MCF 10A (cell line): Measurements from ENCODE around the gene RTN4RL1. TPM values are rescaled to one million over a fixed set of nuclear protein-coding genes. Genes with fewer than 3 reads are reported as not detected.

Experiments
- BruUV-seq: library from RNA; stranded (reverse); fragments of 400-500 nt; replicated peaks from 2 replicates; lab custom pipeline; 2021; lab: Mats Ljungman, UMichigan
- CTCF ChIA-PET: fragments of 300-600 bp; sonication (Branson Sonifier 250); formaldehyde crosslinking; extraction: SDS; loops from one replicate; lab custom pipeline; 2021; ENCODE audit warnings: antibody characterized with exemption, inconsistent platforms; lab: Yijun Ruan, JAX
- POLR2A ChIA-PET: fragments of 300-600, 350-650 bp; sonication (Branson Sonifier 250); formaldehyde crosslinking; extraction: SDS; loops from one replicate; lab custom pipeline; 2020; ENCODE audit warnings: antibody characterized with exemption, inconsistent platforms; lab: Yijun Ruan, JAX
- DNase-seq: peaks from one replicate; pipeline ENCODE4 v3.0.0-alpha.2; 2018; ENCODE audit not compliant: unreplicated experiment
- H3K27ac Mint-ChIP-seq: one replicate; pipeline ENCODE4 v1.8.0; 2022; ENCODE audit warnings: mild to moderate bottlenecking, low read depth, mixed read lengths; ENCODE audit not compliant: unreplicated experiment
- H3K27me3 Mint-ChIP-seq: one replicate; pipeline ENCODE4 v1.8.0; 2022; ENCODE audit warnings: mixed read lengths; ENCODE audit not compliant: insufficient read depth, unreplicated experiment
- H3K36me3 Mint-ChIP-seq: one replicate; pipeline ENCODE4 v1.8.0; 2022; ENCODE audit warnings: mild to moderate bottlenecking, moderate library complexity, mixed read lengths; ENCODE audit not compliant: insufficient read depth, unreplicated experiment
- H3K4me1 Mint-ChIP-seq: one replicate; pipeline ENCODE4 v1.8.0; 2022; ENCODE audit warnings: mixed read lengths; ENCODE audit not compliant: insufficient read depth, unreplicated experiment
- H3K4me3 Mint-ChIP-seq: one replicate; pipeline ENCODE4 v1.8.0; 2022; ENCODE audit warnings: mild to moderate bottlenecking, moderate library complexity, mixed read lengths; ENCODE audit not compliant: unreplicated experiment
- H3K9me3 Mint-ChIP-seq: one replicate; pipeline ENCODE4 v1.8.0; 2022; ENCODE audit warnings: mixed read lengths; ENCODE audit not compliant: unreplicated experiment
- CTCF ChIP-seq: fragments of 200-600 bp; IDR thresholded peaks from one replicate; pipeline ENCODE4 v1.8.0; 2022; ENCODE audit warnings: antibody characterized with exemption, mild to moderate bottlenecking; ENCODE audit not compliant: unreplicated experiment
- intact Hi-C: fragments of 100-400 bp; cut with micrococcal nuclease; formaldehyde crosslinking; loops from 2 replicates; pipeline ENCODE4 v1.14.1; 2022
- total RNA-seq: library from RNA; stranded (reverse); gene quantifications from 2 replicates; pipeline ENCODE4 v1.2.3, GENCODE V29; 2022

The RTN4RL1 gene
- total RNA-seq, 1 experiment from 2014 or later, result 2.9 TPM

GRCh38 chr17:2071024-2071385, 45.9 kb upstream of the RTN4RL1 start:
- Mint-ChIP-seq H3K9me3 (no peaks in the 10 kb centered on the region), H3K4me3 (no peak overlapping the region), H3K27ac (no peak overlapping the region), H3K36me3 (peaks cover 18% of the 10 kb centered on the region), H3K27me3 (no peaks in the 10 kb centered on the region), H3K4me1 (peaks cover 7% of the 10 kb centered on the region)
- TF ChIP-seq CTCF, result no peak
- no TSS peak for BruUV-seq
- ChIA-PET POLR2A (interaction anchor here (0.9 kb wide), 1 partner anchor 174 kb away, joined by 5 read pairs; no protein-coding TSS in a partner anchor), CTCF (no interaction called here)
- DNase-seq, result no peak
- intact Hi-C loops, result no loop called here

- H3K27ac Mint-ChIP-seq, result no peak overlapping the region
Observed at GRCh38 chr17:2070241-2071023, 45.3 kb upstream of the RTN4RL1 start.

GRCh38 chr17:2068519-2069051, 43.5 kb upstream of the RTN4RL1 start:
- Mint-ChIP-seq H3K4me3 (no peak overlapping the region), H3K9me3 (no peaks in the 10 kb centered on the region), H3K27ac (no peak overlapping the region), H3K36me3 (peaks cover 18% of the 10 kb centered on the region), H3K27me3 (no peaks in the 10 kb centered on the region), H3K4me1 (no peaks in the 10 kb centered on the region)
- TF ChIP-seq CTCF, result no peak
- DNase-seq, result no peak
- CTCF ChIA-PET, result interaction anchor here (0.6 to 1.8 kb wide), 4 partner anchors 13 to 177 kb away, joined by 3 to 6 read pairs (median 4); partner anchors contain the start of gene HIC1
- POLR2A ChIA-PET, result interaction anchor here (0.6 kb wide), 1 partner anchor 72 kb away, joined by 4 read pairs; no protein-coding TSS in a partner anchor
- no TSS peak for BruUV-seq
- intact Hi-C loops, result no loop called here

More at GRCh38 chr17:2070241-2071023, 45.3 kb upstream of the RTN4RL1 start:
- H3K4me1 Mint-ChIP-seq, result peaks cover 2% of the 10 kb centered on the region
- CTCF ChIA-PET, result no interaction called here
- no peak for DNase-seq
- peaks cover 18% of the 10 kb centered on the region for H3K36me3 Mint-ChIP-seq
- POLR2A ChIA-PET, result interaction anchor here (0.9 kb wide), 1 partner anchor 175 kb away, joined by 5 read pairs; no protein-coding TSS in a partner anchor
- H3K27me3 Mint-ChIP-seq, result no peaks in the 10 kb centered on the region
- BruUV-seq, result no TSS peak
- H3K9me3 Mint-ChIP-seq, result no peaks in the 10 kb centered on the region
- no peak overlapping the region for H3K4me3 Mint-ChIP-seq
- intact Hi-C loops, result no loop called here
- TF ChIP-seq CTCF, result no peak

- CTCF ChIA-PET, result interaction anchor here (0.6 to 1.8 kb wide), 3 partner anchors 13 to 16 kb away, joined by 3 to 6 read pairs (median 4); partner anchors contain the start of gene HIC1
Observed at GRCh38 chr17:2068031-2068518, 42.9 kb upstream of the RTN4RL1 start.

More at GRCh38 chr17:2068031-2068518, 42.9 kb upstream of the RTN4RL1 start:
- POLR2A ChIA-PET, result interaction anchor here (0.6 kb wide), 1 partner anchor 73 kb away, joined by 4 read pairs; no protein-coding TSS in a partner anchor
- Mint-ChIP-seq H3K27me3 (no peaks in the 10 kb centered on the region), H3K36me3 (peaks cover 18% of the 10 kb centered on the region), H3K9me3 (no peaks in the 10 kb centered on the region), H3K4me3 (no peak overlapping the region), H3K4me1 (no peaks in the 10 kb centered on the region), H3K27ac (no peak overlapping the region)
- TF ChIP-seq CTCF, result no peak
- intact Hi-C loops, result no loop called here
- BruUV-seq, result no TSS peak
- no peak for DNase-seq
